ENCODE measurements around the gene STXBP4.

DNA sequence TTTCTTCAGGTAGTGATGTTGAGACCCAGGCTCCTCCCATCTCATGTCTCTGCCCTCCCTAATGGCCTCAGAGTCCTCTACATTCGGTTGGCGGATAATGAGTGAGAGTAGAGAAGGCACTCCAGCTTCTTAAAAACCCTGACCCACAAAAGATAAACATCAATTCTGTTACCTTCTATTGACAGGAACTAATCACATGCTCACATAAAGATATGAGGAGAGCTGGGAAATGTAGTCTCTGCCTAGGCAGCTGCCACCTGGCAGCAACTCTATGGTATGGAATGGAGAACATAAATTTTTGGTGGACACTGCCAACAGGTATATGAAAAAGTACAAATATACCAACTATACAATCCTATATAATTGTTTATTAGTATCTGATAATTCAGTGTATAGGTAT is 185.5 kb downstream of the STXBP4 start:
- no peak for TF ChIP-seq POLR2AphosphoS5 (IDR thresholded peaks at IDR 0.05; ENCODE audit: borderline replicate concordance, low read depth, low read length)
- no peak for TF ChIP-seq FOXP2 (optimal IDR thresholded peaks at IDR 0.05; ENCODE audit: control extremely low read depth, extremely low read length, insufficient read depth)
